CD14-positive monocyte (primary cell): ENCODE measurements around the gene SLCO2B1. TPM values are rescaled to one million over a fixed set of nuclear protein-coding genes. Genes with fewer than 3 reads are reported as not detected.
A peak's percentile ranks its signal among the peaks of the same experiment; 100 is the strongest.

Experiments used
- DNase-seq, 3 donors: peaks; one replicate each; pipeline ENCODE4 v3.0.0-alpha.2; 2011 to 2022
- H2AFZ ChIP-seq: 2 replicates; pipeline ENCODE4 v1.6.0; 2012; ENCODE audit warnings: mild to moderate bottlenecking, low read depth, low read length, inconsistent platforms; ENCODE audit not compliant: insufficient read depth, poor library complexity, severe bottlenecking
- H3K27ac ChIP-seq, 2 donors: 1 replicate in 1 of 2; 2 replicates in 1 of 2; pipeline ENCODE4 v1.5.1; 2012 to 2013; ENCODE audit warnings: low read length in 2 of 2, control low read depth in 1 of 2, inconsistent platforms in 1 of 2, low read depth in 1 of 2, mild to moderate bottlenecking in 1 of 2
- H3K27me3 ChIP-seq, 2 donors: one replicate each; pipeline versions ENCODE4 v1.6.0 to v1.6.1; 2011 to 2013; ENCODE audit warnings: low read length in 2 of 2; ENCODE audit not compliant: control insufficient read depth in 2 of 2, insufficient read depth in 2 of 2
- H3K36me3 ChIP-seq, 2 donors: replicated peaks in 1 of 2; 1 replicate in 1 of 2; 2 replicates in 1 of 2; pipeline versions ENCODE4 v1.5.1 to v1.6.1; 2012 to 2013; ENCODE audit warnings: low read length in 2 of 2, control low read depth in 1 of 2, inconsistent platforms in 1 of 2, mild to moderate bottlenecking in 1 of 2; ENCODE audit not compliant: insufficient read depth in 2 of 2, control insufficient read depth in 1 of 2
- H3K4me1 ChIP-seq, 2 donors: 1 replicate in 1 of 2; 2 replicates in 1 of 2; pipeline versions ENCODE4 v1.5.1 to v1.6.1; 2012 to 2013; ENCODE audit warnings: low read length in 2 of 2, control low read depth in 1 of 2, inconsistent platforms in 1 of 2, mild to moderate bottlenecking in 1 of 2, moderate library complexity in 1 of 2; ENCODE audit not compliant: insufficient read depth in 2 of 2, control insufficient read depth in 1 of 2
- H3K4me2 ChIP-seq: replicated peaks from 2 replicates; pipeline ENCODE3; 2012; ENCODE audit warnings: low read length, moderate library complexity, mild to moderate bottlenecking; ENCODE audit not compliant: poor library complexity, severe bottlenecking; ENCODE audit errors: extremely low read depth
- H3K4me3 ChIP-seq, 3 experiments: fragments of 200-600 bp in 1 of 3; sonication (generic) in 1 of 3; replicated peaks in 1 of 3; 1 replicate in 2 of 3; 2 replicates in 1 of 3; pipeline ENCODE4 v1.5.1; 2011 to 2013; ENCODE audit warnings: low read length in 3 of 3, mild to moderate bottlenecking in 3 of 3, control low read depth in 2 of 3, low read depth in 2 of 3, inconsistent platforms in 1 of 3, moderate library complexity in 1 of 3
- H3K79me2 ChIP-seq: 2 replicates; pipeline ENCODE4 v1.6.0; 2012; ENCODE audit warnings: mild to moderate bottlenecking, control low read depth, inconsistent platforms, low read length, moderate library complexity; ENCODE audit not compliant: insufficient read depth
- H3K9ac ChIP-seq: 2 replicates; pipeline ENCODE4 v1.6.0; 2017; ENCODE audit warnings: low read length, mild to moderate bottlenecking; ENCODE audit not compliant: insufficient read depth, poor library complexity, severe bottlenecking
- H3K9me3 ChIP-seq, 2 donors: replicated peaks in 1 of 2; 1 replicate in 1 of 2; 2 replicates in 1 of 2; pipeline versions ENCODE4 v1.5.1 to v1.6.1; 2012 to 2013; ENCODE audit warnings: low read length in 2 of 2, control low read depth in 1 of 2; ENCODE audit not compliant: control insufficient read depth in 1 of 2, insufficient read depth in 1 of 2
- H4K20me1 ChIP-seq: 2 replicates; pipeline ENCODE4 v1.6.0; 2012; ENCODE audit warnings: mild to moderate bottlenecking, low read length, control low read depth, moderate library complexity; ENCODE audit not compliant: insufficient read depth
- H3K27ac Mint-ChIP-seq, 7 donors: one replicate each; pipeline ENCODE4 v1.8.0; 2020; ENCODE audit warnings: mild to moderate bottlenecking in 7 of 7, mixed read lengths in 7 of 7, moderate library complexity in 6 of 7, inconsistent platforms in 2 of 7
- H3K27me3 Mint-ChIP-seq, 3 donors: one replicate each; pipeline ENCODE4 v1.8.0; 2021 to 2022; ENCODE audit warnings: low read depth in 3 of 3, mild to moderate bottlenecking in 3 of 3, mixed read lengths in 3 of 3, moderate library complexity in 3 of 3, inconsistent platforms in 1 of 3
- H3K36me3 Mint-ChIP-seq, 2 donors: one replicate each; pipeline ENCODE4 v1.8.0; 2020; ENCODE audit warnings: mixed read lengths in 2 of 2, inconsistent platforms in 1 of 2, mild to moderate bottlenecking in 1 of 2
- H3K4me1 Mint-ChIP-seq: one replicate; pipeline ENCODE4 v1.8.0; 2020; ENCODE audit warnings: mild to moderate bottlenecking, mixed read lengths
- H3K4me3 Mint-ChIP-seq, 2 donors: one replicate each; pipeline ENCODE4 v1.8.0; 2020; ENCODE audit warnings: mild to moderate bottlenecking in 2 of 2, mixed read lengths in 2 of 2, moderate library complexity in 1 of 2
- H3K9me3 Mint-ChIP-seq, 7 donors: one replicate each; pipeline ENCODE4 v1.8.0; 2020 to 2022; ENCODE audit warnings: mixed read lengths in 7 of 7, mild to moderate bottlenecking in 6 of 7, moderate library complexity in 6 of 7, inconsistent platforms in 2 of 7
- WGBS: methylation state at CpG from one replicate; pipeline ENCODE4 v1.1.5; 2013; ENCODE audit warnings: missing lambda C conversion rate; ENCODE audit not compliant: insufficient coverage; 5-methylcytosine and 5-hydroxymethylcytosine counted together
- intact Hi-C, 2 donors: fragments of 100-400 bp; cut with micrococcal nuclease; formaldehyde crosslinking; loops; one replicate each; pipeline versions ENCODE4 v1.15.0 to v1.15.1; 2023
- polyA plus RNA-seq, 3 donors: library from polyadenylated mRNA; depleted of rRNA in 1 of 3; unstranded in 2 of 3; stranded (reverse) in 1 of 3; fragments of 300-500 nt in 2 of 3; fragments of >200 nt in 1 of 3; fragmentation: Illumina TruSeq in 2 of 3; gene quantifications; 1 replicate in 2 of 3; 2 replicates in 1 of 3; pipeline ENCODE4 v1.2.3, GENCODE V29; 2012 to 2021
- TF ChIP-seq, protein P1 (sequence below): fragments of 200-600 bp; IDR thresholded peaks from one replicate; pipeline ENCODE4 v1.8.0; 2022; ENCODE audit warnings: antibody characterized with exemption, mild to moderate bottlenecking

The SLCO2B1 gene
- polyA plus RNA-seq, 3 donors: 0.13 to 0.47 TPM; not detected in 1

DNA sequence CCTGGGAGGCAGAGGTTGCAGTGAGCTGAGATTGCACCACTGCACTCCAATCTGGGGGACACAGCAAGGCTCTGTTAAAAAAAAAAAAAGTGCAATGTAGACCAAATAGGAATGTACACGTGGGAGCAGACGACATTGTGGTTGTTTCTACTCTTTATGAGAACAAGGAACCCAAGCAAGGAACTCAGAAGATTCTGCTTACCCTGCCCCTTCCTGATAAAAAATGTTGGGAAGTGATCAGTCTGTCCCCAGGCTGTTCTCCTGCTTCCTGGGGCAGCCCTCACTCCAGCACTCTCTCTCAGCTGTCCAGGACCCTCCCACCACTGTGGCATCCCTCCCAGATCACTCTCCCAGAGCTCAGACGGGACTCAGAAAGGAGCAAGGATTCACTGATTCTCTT, 31.8 kb downstream of the SLCO2B1 start:
- H3K4me1 ChIP-seq: peaks cover 18 to 24% of the 10 kb centered on the region in 2 donors
- no CpG with 5 or more reads among the region's 3 CpGs for WGBS
- Mint-ChIP-seq H3K9me3 (peaks cover 0 to 2% (median 0%) of the 10 kb centered on the region in 7 donors), H3K27me3 (peaks cover 8 to 13% (median 12%) of the 10 kb centered on the region in 3 donors), H3K36me3 (no peaks in the 10 kb centered on the region), H3K4me3 (peak overlapping the region in 1 of 2 donors; percentile 59), H3K27ac (peak overlapping the region in 3 of 7 donors; percentile 30 to 42 (median 35)), H3K4me1 (peaks cover 21% of the 10 kb centered on the region)
- H3K4me2 ChIP-seq: no peak overlapping the region
- intact Hi-C loops: no loop called here
- no peak overlapping the region for H3K9ac ChIP-seq
- TF ChIP-seq, protein P1, sequence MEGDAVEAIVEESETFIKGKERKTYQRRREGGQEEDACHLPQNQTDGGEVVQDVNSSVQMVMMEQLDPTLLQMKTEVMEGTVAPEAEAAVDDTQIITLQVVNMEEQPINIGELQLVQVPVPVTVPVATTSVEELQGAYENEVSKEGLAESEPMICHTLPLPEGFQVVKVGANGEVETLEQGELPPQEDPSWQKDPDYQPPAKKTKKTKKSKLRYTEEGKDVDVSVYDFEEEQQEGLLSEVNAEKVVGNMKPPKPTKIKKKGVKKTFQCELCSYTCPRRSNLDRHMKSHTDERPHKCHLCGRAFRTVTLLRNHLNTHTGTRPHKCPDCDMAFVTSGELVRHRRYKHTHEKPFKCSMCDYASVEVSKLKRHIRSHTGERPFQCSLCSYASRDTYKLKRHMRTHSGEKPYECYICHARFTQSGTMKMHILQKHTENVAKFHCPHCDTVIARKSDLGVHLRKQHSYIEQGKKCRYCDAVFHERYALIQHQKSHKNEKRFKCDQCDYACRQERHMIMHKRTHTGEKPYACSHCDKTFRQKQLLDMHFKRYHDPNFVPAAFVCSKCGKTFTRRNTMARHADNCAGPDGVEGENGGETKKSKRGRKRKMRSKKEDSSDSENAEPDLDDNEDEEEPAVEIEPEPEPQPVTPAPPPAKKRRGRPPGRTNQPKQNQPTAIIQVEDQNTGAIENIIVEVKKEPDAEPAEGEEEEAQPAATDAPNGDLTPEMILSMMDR: no peak
- no peaks in the 10 kb centered on the region for H3K79me2 ChIP-seq
- DNase-seq: no peak
- H3K9me3 ChIP-seq: no peaks in the 10 kb centered on the region
- H3K4me3 ChIP-seq: no peak overlapping the region
- no peak overlapping the region for H2AFZ ChIP-seq
- no peaks in the 10 kb centered on the region for H3K27me3 ChIP-seq
- H4K20me1 ChIP-seq: no peaks in the 10 kb centered on the region
- H3K27ac ChIP-seq: no peak overlapping the region
- no peaks in the 10 kb centered on the region for H3K36me3 ChIP-seq

DNA sequence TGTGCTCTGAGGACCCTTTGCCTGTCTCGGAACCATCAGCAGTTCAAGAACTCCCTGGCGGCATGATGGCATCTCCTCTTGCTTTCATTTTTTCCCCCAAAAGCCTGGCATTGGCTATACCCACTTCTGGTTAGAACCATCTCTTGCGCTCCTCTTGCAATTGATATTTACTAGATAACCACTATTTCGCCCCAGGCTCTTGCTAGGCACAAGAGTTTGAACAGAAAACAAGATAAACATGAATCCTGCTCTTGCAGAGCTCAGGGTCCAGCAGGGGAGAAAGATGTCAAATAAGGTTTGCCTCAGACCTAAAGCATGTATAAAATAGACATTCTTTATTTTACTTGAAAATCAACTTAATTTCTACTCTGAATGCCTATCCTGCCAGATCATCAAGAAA, 33.1 kb downstream of the SLCO2B1 start:
- Histone ChIP-seq H3K4me1 (peaks cover 23 to 24% of the 10 kb centered on the region in 2 donors), H3K79me2 (no peaks in the 10 kb centered on the region), H3K4me2 (no peak overlapping the region), H2AFZ (no peak overlapping the region), H4K20me1 (no peaks in the 10 kb centered on the region), H3K9ac (no peak overlapping the region), H3K27me3 (no peaks in the 10 kb centered on the region), H3K4me3 (no peak overlapping the region), H3K36me3 (no peaks in the 10 kb centered on the region), H3K27ac (no peak overlapping the region), H3K9me3 (no peaks in the 10 kb centered on the region)
- Mint-ChIP-seq H3K9me3 (peaks cover 0 to 2% (median 0%) of the 10 kb centered on the region in 7 donors), H3K4me3 (no peak overlapping the region), H3K27me3 (peaks cover 8 to 13% (median 12%) of the 10 kb centered on the region in 3 donors), H3K36me3 (no peaks in the 10 kb centered on the region), H3K4me1 (peaks cover 31% of the 10 kb centered on the region), H3K27ac (no peak overlapping the region)
- intact Hi-C loops: no loop called here
- TF ChIP-seq, protein P1: no peak
- 100% methylated on average over 4 of the region's 4 CpGs for WGBS
- DNase-seq: no peak
